Activated naive CD4-positive, alpha-beta T cell treated with anti-CD3 and anti-CD28 coated beads for 36 hours (primary cell): ENCODE results near the gene LAMA3. TPM values are rescaled to one million over a fixed set of nuclear protein-coding genes. Genes with fewer than 3 reads are reported as not detected.

Experiments
- CTCF ChIA-PET: fragments of 350-600 bp; sonication (Branson Sonifier 250); formaldehyde crosslinking; loops from one replicate; lab custom pipeline; 2021; ENCODE audit warnings: antibody characterized with exemption; lab: Charles Lee
- DNase-seq: peaks from one replicate; pipeline ENCODE4 v3.0.0-alpha.2; 2020
- H3K27ac Mint-ChIP-seq: one replicate; pipeline ENCODE4 v1.8.0; 2021; ENCODE audit warnings: mild to moderate bottlenecking, mixed read lengths
- H3K27me3 Mint-ChIP-seq: one replicate; pipeline ENCODE4 v1.8.0; 2021; ENCODE audit warnings: low read depth, mixed read lengths
- H3K36me3 Mint-ChIP-seq: one replicate; pipeline ENCODE4 v1.8.0; 2021; ENCODE audit warnings: low read depth, mixed read lengths
- H3K4me1 Mint-ChIP-seq: one replicate; pipeline ENCODE4 v1.8.0; 2021; ENCODE audit warnings: low read depth, mixed read lengths
- H3K4me3 Mint-ChIP-seq: one replicate; pipeline ENCODE4 v1.8.0; 2021; ENCODE audit warnings: mild to moderate bottlenecking, moderate library complexity, mixed read lengths
- H3K9me3 Mint-ChIP-seq: one replicate; pipeline ENCODE4 v1.8.0; 2021; ENCODE audit warnings: mixed read lengths
- intact Hi-C: fragments of 100-400 bp; cut with micrococcal nuclease; formaldehyde crosslinking; loops from one replicate; pipeline ENCODE4 v1.15.1; 2023
- total RNA-seq, 2 experiments: library from RNA; stranded (reverse); gene quantifications; one replicate each; pipeline ENCODE4 v1.2.3, GENCODE V29; 2021

Gene LAMA3
- total RNA-seq, 2 experiments from 2014 or later: 0.05 to 0.10 TPM

GRCh38 chr18:23675236-23675635, 14.0 kb upstream of the LAMA3 start:
- CTCF ChIA-PET: interaction anchor here (0.7 kb wide), 1 partner anchor 61 kb away, joined by 3 read pairs; no protein-coding TSS in a partner anchor
- no peak for DNase-seq
- Mint-ChIP-seq H3K9me3 (no peaks in the 10 kb centered on the region), H3K27ac (no peak overlapping the region), H3K4me1 (peaks cover 10% of the 10 kb centered on the region), H3K4me3 (no peak overlapping the region), H3K36me3 (no peaks in the 10 kb centered on the region), H3K27me3 (peaks cover 2% of the 10 kb centered on the region)
- intact Hi-C loops: no loop called here

DNA sequence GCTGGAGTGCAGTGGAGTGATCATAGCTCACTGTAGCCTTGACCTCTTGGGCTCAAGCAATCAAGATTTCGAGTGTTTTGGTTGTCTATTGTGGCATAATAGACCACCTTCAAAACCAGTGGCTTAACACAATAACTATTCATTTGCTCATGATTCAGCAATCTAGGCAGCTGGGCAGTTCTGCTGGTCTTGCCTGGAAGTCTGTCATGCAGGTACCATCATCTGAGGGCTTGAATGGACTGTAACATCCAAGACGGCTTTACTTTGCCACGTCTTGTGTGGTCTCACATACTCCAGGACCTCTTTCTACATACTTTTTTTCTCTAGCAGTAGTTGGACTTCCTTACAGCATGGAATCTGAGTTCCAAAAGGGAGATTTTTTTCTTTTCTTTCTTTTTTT, 13.4 kb upstream of the LAMA3 start:
- Mint-ChIP-seq H3K4me3 (no peak overlapping the region), H3K4me1 (peaks cover 10% of the 10 kb centered on the region), H3K9me3 (no peaks in the 10 kb centered on the region), H3K27ac (no peak overlapping the region), H3K36me3 (no peaks in the 10 kb centered on the region), H3K27me3 (peaks cover 2% of the 10 kb centered on the region)
- DNase-seq: no peak
- CTCF ChIA-PET: interaction anchor here (0.7 kb wide), 1 partner anchor 60 kb away, joined by 3 read pairs; no protein-coding TSS in a partner anchor
- intact Hi-C loops: no loop called here

- no peaks in the 10 kb centered on the region for H3K36me3 Mint-ChIP-seq
- CTCF ChIA-PET: interaction anchor here (0.9 to 1.0 kb wide), 2 partner anchors 33 to 428 kb away, joined by 3 read pairs; no protein-coding TSS in a partner anchor
- H3K27ac Mint-ChIP-seq: no peak overlapping the region
- no peak overlapping the region for H3K4me3 Mint-ChIP-seq
- peaks cover 14% of the 10 kb centered on the region for H3K27me3 Mint-ChIP-seq
- no peak for DNase-seq
- no peaks in the 10 kb centered on the region for H3K4me1 Mint-ChIP-seq
- H3K9me3 Mint-ChIP-seq: no peaks in the 10 kb centered on the region
- intact Hi-C loops: no loop called here
Measured at GRCh38 chr18:23682045-23682444, 7.2 kb upstream of the LAMA3 start.

GRCh38 chr18:23682472-23682871, 6.8 kb upstream of the LAMA3 start:
- no peak for DNase-seq
- Mint-ChIP-seq H3K4me3 (no peak overlapping the region), H3K36me3 (no peaks in the 10 kb centered on the region), H3K4me1 (no peaks in the 10 kb centered on the region), H3K27me3 (peaks cover 16% of the 10 kb centered on the region), H3K27ac (no peak overlapping the region), H3K9me3 (no peaks in the 10 kb centered on the region)
- intact Hi-C loops: no loop called here
- CTCF ChIA-PET: interaction anchor here (0.9 kb wide), 1 partner anchor 427 kb away, joined by 3 read pairs; no protein-coding TSS in a partner anchor

- H3K4me3 Mint-ChIP-seq: no peak overlapping the region
- H3K4me1 Mint-ChIP-seq: no peaks in the 10 kb centered on the region
- H3K27ac Mint-ChIP-seq: no peak overlapping the region
- CTCF ChIA-PET: no interaction called here
- DNase-seq: no peak
- no peaks in the 10 kb centered on the region for H3K9me3 Mint-ChIP-seq
- H3K36me3 Mint-ChIP-seq: no peaks in the 10 kb centered on the region
- peaks cover 23% of the 10 kb centered on the region for H3K27me3 Mint-ChIP-seq
- intact Hi-C loops: no loop called here
Measured at GRCh38 chr18:23683155-23683554, 6.1 kb upstream of the LAMA3 start.

DNA sequence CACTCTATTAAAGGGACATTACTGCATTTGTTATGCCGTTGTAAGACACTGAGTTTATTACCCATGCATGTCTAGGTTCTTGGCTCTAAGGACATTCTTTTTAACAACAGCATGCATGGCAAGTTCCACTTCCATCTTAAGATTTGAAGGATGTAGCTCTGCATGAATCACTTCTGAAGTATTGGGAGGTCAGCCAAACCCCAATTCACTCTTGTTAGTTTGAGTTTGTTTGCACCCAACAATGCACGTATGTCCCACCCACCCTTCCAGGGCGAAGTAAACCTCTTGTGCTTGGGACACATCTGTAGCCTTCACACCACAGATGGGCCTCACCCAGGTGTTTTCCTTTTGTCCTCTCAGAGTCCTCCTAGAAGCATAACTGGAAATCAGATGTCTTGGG, 5.6 kb upstream of the LAMA3 start:
- H3K27me3 Mint-ChIP-seq: peaks cover 26% of the 10 kb centered on the region
- intact Hi-C loops: no loop called here
- H3K36me3 Mint-ChIP-seq: no peaks in the 10 kb centered on the region
- H3K9me3 Mint-ChIP-seq: no peaks in the 10 kb centered on the region
- H3K4me3 Mint-ChIP-seq: no peak overlapping the region
- H3K4me1 Mint-ChIP-seq: peaks cover under 1% of the 10 kb centered on the region
- no peak for DNase-seq
- H3K27ac Mint-ChIP-seq: no peak overlapping the region
- CTCF ChIA-PET: no interaction called here

DNA sequence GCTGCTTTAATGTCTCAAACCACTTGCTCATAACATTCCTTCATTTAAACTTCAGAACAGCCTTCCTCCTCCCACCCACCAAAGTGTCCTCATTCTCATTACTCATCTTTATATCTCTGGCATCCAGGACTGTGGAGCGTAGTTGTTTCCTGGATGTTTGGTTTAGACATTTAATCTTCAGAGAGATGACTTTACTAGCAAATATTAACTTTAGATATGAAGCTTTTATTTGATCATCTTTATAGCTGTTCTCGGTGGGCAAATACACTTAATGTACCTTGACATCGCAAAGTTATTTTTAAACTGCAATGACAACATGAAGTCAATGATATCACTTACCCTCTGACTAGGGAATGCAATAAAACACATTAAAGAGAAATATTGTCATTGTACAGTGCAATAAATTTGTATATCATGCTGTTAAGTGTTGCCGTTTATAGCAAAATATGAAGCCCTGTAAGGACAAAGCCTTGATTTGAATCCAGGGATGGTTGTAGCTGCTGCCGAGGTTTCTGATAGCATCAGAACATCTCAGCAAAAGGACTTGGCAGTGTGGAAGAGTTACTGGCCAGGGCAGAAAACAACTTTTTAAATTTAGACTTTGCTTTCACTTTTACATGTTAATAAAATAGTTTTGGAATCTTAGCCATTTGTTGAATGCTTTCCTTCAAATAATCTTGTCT, 4.6 kb upstream of the LAMA3 start:
- peaks cover 30% of the 10 kb centered on the region for H3K27me3 Mint-ChIP-seq
- CTCF ChIA-PET: no interaction called here
- no peak overlapping the region for H3K4me3 Mint-ChIP-seq
- no peak for DNase-seq
- H3K4me1 Mint-ChIP-seq: peaks cover 5% of the 10 kb centered on the region
- intact Hi-C loops: loop anchor here (5.0 kb wide), 2 partner anchors 62 to 187 kb away; no protein-coding TSS in a partner anchor
- no peaks in the 10 kb centered on the region for H3K36me3 Mint-ChIP-seq
- no peaks in the 10 kb centered on the region for H3K9me3 Mint-ChIP-seq
- no peak overlapping the region for H3K27ac Mint-ChIP-seq

- intact Hi-C loops: loop anchor here (5.0 kb wide), 2 partner anchors 66 to 191 kb away; no protein-coding TSS in a partner anchor
Measured at GRCh38 chr18:23688528-23688927, 725 bp upstream of the LAMA3 start.

GRCh38 chr18:23689616-23690504, 607 bp downstream of the LAMA3 start:
- intact Hi-C loops: loop anchor here (1.0 to 5.0 kb wide), 4 partner anchors 28 to 193 kb away; partner anchors contain the start of gene ANKRD29

More at GRCh38 chr18:23688528-23688927, 725 bp upstream of the LAMA3 start:
- H3K4me1 Mint-ChIP-seq: peaks cover 5% of the 10 kb centered on the region
- no peaks in the 10 kb centered on the region for H3K36me3 Mint-ChIP-seq
- H3K9me3 Mint-ChIP-seq: no peaks in the 10 kb centered on the region
- H3K27ac Mint-ChIP-seq: no peak overlapping the region
- H3K27me3 Mint-ChIP-seq: peaks cover 31% of the 10 kb centered on the region
- CTCF ChIA-PET: interaction anchor here (1.4 kb wide), 1 partner anchor 24 kb away, joined by 5 read pairs; no protein-coding TSS in a partner anchor
- no peak overlapping the region for H3K4me3 Mint-ChIP-seq
- DNase-seq: no peak

DNA sequence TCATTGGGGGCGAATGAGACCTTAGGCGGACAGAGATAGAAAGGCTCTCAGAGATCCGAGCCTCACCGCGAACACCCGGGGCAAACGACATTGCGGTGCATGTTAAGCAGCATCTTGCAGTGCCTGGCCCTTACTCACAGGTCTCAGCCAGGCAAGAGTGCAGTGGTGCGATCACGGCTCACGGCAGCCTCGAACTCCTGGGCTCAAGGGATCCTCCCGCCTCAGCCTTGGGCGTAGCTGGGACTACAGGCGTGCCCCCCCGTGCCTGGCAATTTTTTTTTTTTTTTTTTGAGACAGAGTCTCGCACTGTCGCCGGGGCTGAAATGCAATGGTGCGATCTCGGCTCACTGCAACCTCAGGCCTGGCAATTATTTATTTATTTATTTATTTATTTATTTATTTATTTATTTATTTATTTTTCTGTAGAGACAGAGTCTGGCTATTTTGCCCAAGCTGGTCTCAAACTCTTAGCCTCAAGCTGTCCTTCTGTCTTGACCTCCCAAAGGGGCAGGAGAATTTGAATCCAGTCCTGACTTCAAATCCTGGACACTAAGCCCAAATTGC, 1.3 kb downstream of the LAMA3 start:
- H3K36me3 Mint-ChIP-seq: no peaks in the 10 kb centered on the region
- no peak for DNase-seq
- intact Hi-C loops: no loop called here
- H3K4me1 Mint-ChIP-seq: peaks cover 5% of the 10 kb centered on the region
- no peaks in the 10 kb centered on the region for H3K9me3 Mint-ChIP-seq
- CTCF ChIA-PET: interaction anchor here (0.6 kb wide), 1 partner anchor 381 kb away, joined by 4 read pairs; no protein-coding TSS in a partner anchor
- no peak overlapping the region for H3K27ac Mint-ChIP-seq
- peak overlapping the region; percentile 46 for H3K4me3 Mint-ChIP-seq
- H3K27me3 Mint-ChIP-seq: peaks cover 29% of the 10 kb centered on the region

More at GRCh38 chr18:23689616-23690504, 607 bp downstream of the LAMA3 start:
- Mint-ChIP-seq H3K27me3 (peaks cover 30% of the 10 kb centered on the region), H3K4me3 (peak overlapping the region; percentile 46), H3K9me3 (no peaks in the 10 kb centered on the region), H3K4me1 (peaks cover 5% of the 10 kb centered on the region), H3K36me3 (no peaks in the 10 kb centered on the region), H3K27ac (no peak overlapping the region)
- CTCF ChIA-PET: interaction anchor here (0.8 kb wide), 1 partner anchor 15 kb away, joined by 3 read pairs; no protein-coding TSS in a partner anchor
- DNase-seq: peak; percentile 10

GRCh38 chr18:23693846-23694245, 4.6 kb downstream of the LAMA3 start:
- Mint-ChIP-seq H3K4me3 (no peak overlapping the region), H3K9me3 (no peaks in the 10 kb centered on the region), H3K4me1 (peaks cover 2% of the 10 kb centered on the region), H3K27ac (no peak overlapping the region), H3K27me3 (peaks cover 8% of the 10 kb centered on the region), H3K36me3 (no peaks in the 10 kb centered on the region)
- intact Hi-C loops: no loop called here
- DNase-seq: no peak
- CTCF ChIA-PET: interaction anchor here (0.9 kb wide), 1 partner anchor 9 kb away, joined by 3 read pairs; no protein-coding TSS in a partner anchor
